ENCODE results near the gene NKD2. TPM values are rescaled to one million over a fixed set of nuclear protein-coding genes. Genes with fewer than 3 reads are reported as not detected.

NKD2 gene
- total RNA-seq, 2 donors from 2014 or later, result 1.4 to 1.5 TPM

DNA sequence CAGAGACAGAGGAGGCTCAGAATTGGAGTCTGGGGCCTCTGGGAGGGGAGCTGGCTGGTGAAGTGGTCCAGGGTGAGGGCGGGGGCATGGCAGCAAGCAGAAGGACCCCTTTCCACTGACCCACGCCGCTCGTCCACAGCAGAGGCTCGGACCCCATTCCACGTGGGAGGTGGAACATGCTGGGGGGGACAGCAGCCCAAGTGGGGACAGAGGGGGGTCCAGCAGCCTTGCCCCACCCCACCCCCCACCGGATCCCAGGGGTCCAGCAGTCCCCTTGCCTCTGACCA is 25.4 kb upstream of the NKD2 start:
- ATAC-seq (ENCODE audit: insufficient number of reproducible peaks, low FRiP score, low read depth) (no peak), DNase-seq (ENCODE audit: low spot score) (no peak)
- TF ChIP-seq CTCF (IDR thresholded peaks at IDR 0.05), result no peak
- H3K36me3 ChIP-seq, result no peaks in the 10 kb centered on the region
- no peak overlapping the region for H3K27ac ChIP-seq
- no peaks in the 10 kb centered on the region for H3K4me1 ChIP-seq (ENCODE audit: control insufficient read depth in 1 of 2, low read depth in 2 of 2)
- no peaks in the 10 kb centered on the region for H3K9me3 ChIP-seq
- no peaks in the 10 kb centered on the region for H3K27me3 ChIP-seq (replicated peaks; ENCODE audit: insufficient read depth)
- H3K4me3 ChIP-seq, result no peak overlapping the region

- Histone ChIP-seq H3K36me3 (no peaks in the 10 kb centered on the region), H3K4me1 (ENCODE audit: control insufficient read depth in 1 of 2, low read depth in 2 of 2) (no peaks in the 10 kb centered on the region), H3K27me3 (replicated peaks; ENCODE audit: insufficient read depth) (no peaks in the 10 kb centered on the region), H3K27ac (no peak overlapping the region), H3K9me3 (no peaks in the 10 kb centered on the region), H3K4me3 (no peak overlapping the region)
- no peak for TF ChIP-seq CTCF (IDR thresholded peaks at IDR 0.05)
- DNase-seq (ENCODE audit: low spot score) (no peak), ATAC-seq (ENCODE audit: insufficient number of reproducible peaks, low FRiP score, low read depth) (no peak)
Measured at GRCh38 chr5:983568-983967, 25.0 kb upstream of the NKD2 start.

DNA sequence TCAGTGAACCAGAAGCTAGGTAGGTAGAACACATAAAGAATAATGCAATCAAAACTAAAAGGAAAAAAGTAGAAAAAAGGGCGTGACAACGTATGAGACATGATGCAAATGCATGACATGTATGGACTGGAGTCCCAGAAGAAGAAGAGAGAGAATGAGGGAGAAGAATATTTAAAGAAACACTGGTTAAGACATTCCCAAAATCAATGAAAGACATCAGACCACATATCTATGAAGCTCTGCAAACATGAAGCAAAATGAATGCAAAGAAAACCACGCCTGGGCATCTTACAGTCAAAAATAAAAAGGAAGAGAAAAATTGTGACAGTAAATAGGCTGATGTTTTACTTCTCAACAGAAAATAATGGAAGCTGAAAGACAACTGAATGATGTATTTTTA is 23.8 kb upstream of the NKD2 start:
- no peak for TF ChIP-seq CTCF (IDR thresholded peaks at IDR 0.05)
- Histone ChIP-seq H3K27ac (no peak overlapping the region), H3K36me3 (no peaks in the 10 kb centered on the region), H3K9me3 (no peaks in the 10 kb centered on the region), H3K4me3 (no peak overlapping the region), H3K27me3 (replicated peaks; ENCODE audit: insufficient read depth) (no peaks in the 10 kb centered on the region), H3K4me1 (ENCODE audit: control insufficient read depth in 1 of 2, low read depth in 2 of 2) (no peaks in the 10 kb centered on the region)
- DNase-seq (ENCODE audit: low spot score), result no peak
- no peak for ATAC-seq (ENCODE audit: insufficient number of reproducible peaks, low FRiP score, low read depth)

GRCh38 chr5:987761-988160 is 20.8 kb upstream of the NKD2 start:
- H3K27ac ChIP-seq, result no peak overlapping the region
- H3K4me3 ChIP-seq, result no peak overlapping the region
- no peak for DNase-seq (ENCODE audit: low spot score)
- ATAC-seq (ENCODE audit: insufficient number of reproducible peaks, low FRiP score, low read depth), result no peak
- H3K27me3 ChIP-seq (replicated peaks; ENCODE audit: insufficient read depth), result no peaks in the 10 kb centered on the region
- no peaks in the 10 kb centered on the region for H3K9me3 ChIP-seq
- no peaks in the 10 kb centered on the region for H3K36me3 ChIP-seq
- H3K4me1 ChIP-seq (ENCODE audit: control insufficient read depth in 1 of 2, low read depth in 2 of 2), result no peaks in the 10 kb centered on the region
- no peak for TF ChIP-seq CTCF (IDR thresholded peaks at IDR 0.05)

GRCh38 chr5:988322-988721 is 20.3 kb upstream of the NKD2 start:
- H3K9me3 ChIP-seq, result no peaks in the 10 kb centered on the region
- no peak for TF ChIP-seq CTCF (IDR thresholded peaks at IDR 0.05)
- DNase-seq (ENCODE audit: low spot score) (no peak), ATAC-seq (ENCODE audit: insufficient number of reproducible peaks, low FRiP score, low read depth) (no peak)
- no peak overlapping the region for H3K4me3 ChIP-seq
- no peaks in the 10 kb centered on the region for H3K36me3 ChIP-seq
- no peak overlapping the region for H3K27ac ChIP-seq
- H3K27me3 ChIP-seq (replicated peaks; ENCODE audit: insufficient read depth), result no peaks in the 10 kb centered on the region
- H3K4me1 ChIP-seq (ENCODE audit: control insufficient read depth in 1 of 2, low read depth in 2 of 2), result no peaks in the 10 kb centered on the region

Data from thoracic aorta (tissue), 2 donors.